22Rv1 (cell line): ENCODE data around the gene DRP2.

ENCODE experiments used
- ZFX ChIP-seq: fragments of 450-650 bp; IDR thresholded peaks from 2 replicates; pipeline ENCODE4 v1.6.1; 2017; ENCODE audit warnings: antibody characterized with exemption, borderline replicate concordance
- TF ChIP-seq, protein P1 (sequence below): fragments of 450-650 bp; IDR thresholded peaks from 2 replicates; pipeline ENCODE4 v1.5.1; 2017; ENCODE audit warnings: mild to moderate bottlenecking

DNA sequence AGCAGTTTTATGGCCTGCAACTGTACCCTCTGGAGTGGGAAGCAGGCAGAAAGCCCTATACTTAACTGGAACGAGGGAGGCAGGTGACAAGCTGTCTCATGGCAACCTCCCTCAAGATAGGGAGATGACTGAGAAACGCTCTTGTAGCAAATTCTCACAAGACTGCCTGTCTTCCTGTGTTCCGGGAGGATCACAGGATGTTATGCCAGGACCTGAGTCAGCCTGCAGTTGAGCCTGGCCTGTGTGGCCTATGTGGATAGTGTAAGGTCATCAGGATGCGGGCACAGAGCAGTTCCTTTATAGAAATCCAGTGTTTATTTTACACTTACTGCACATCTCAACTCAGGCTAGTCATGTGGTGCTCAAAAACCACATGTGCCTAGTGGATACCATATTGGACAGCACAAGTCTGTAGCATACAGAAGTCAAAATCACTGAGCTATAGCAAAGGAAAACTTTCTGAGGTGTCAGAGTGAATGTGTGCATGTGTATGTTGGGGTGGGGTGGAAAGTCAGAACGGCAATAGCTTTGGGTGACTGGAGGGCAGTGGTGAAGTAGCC, 46.4 kb downstream of the DRP2 start:
- TF ChIP-seq, protein P1, sequence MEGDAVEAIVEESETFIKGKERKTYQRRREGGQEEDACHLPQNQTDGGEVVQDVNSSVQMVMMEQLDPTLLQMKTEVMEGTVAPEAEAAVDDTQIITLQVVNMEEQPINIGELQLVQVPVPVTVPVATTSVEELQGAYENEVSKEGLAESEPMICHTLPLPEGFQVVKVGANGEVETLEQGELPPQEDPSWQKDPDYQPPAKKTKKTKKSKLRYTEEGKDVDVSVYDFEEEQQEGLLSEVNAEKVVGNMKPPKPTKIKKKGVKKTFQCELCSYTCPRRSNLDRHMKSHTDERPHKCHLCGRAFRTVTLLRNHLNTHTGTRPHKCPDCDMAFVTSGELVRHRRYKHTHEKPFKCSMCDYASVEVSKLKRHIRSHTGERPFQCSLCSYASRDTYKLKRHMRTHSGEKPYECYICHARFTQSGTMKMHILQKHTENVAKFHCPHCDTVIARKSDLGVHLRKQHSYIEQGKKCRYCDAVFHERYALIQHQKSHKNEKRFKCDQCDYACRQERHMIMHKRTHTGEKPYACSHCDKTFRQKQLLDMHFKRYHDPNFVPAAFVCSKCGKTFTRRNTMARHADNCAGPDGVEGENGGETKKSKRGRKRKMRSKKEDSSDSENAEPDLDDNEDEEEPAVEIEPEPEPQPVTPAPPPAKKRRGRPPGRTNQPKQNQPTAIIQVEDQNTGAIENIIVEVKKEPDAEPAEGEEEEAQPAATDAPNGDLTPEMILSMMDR: no peak
- TF ChIP-seq ZFX: no peak
